ENCODE data around the gene SLC2A10.
A peak's percentile ranks its signal among the peaks of the same experiment; 100 is the strongest.

Gene SLC2A10

DNA sequence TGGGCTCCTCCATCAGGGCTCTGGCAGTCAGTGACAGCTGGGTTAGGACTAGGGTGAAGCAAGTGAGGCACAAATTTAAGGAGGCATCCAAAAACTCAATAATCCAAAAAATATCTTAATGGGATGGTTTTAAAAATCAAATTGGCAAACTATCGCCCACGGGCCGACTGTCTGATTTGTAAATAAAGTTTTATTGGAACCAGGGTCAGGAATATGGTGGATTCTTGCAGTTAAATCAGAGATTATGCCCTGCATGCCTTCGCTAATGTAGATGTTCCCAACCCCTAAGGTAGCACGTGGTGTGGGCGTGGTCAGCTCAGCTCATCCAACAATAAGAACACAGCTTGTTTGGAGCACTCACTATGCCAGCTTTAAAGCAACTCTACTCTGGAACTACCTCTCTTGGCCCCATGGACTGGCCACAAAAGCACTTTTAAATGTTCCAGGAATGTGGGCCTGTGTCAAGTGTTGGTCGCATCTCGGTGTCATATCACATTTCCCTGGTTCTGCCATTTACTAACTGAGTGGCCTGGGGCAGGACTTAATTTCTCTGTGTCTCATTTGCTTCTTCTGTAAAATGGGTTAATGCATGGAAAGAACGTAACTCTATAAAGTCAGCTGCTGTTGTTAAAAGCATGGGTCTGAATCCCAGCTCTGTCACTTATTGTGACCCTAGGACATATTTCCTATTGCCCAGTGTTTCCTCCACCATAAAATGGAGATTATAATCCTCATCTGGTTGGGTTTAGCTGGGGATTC is 27.2 kb upstream of the SLC2A10 start:
- no peak for DNase-seq

GRCh38 chr20:46683011-46683667 is 26.3 kb upstream of the SLC2A10 start:
- DNase-seq, result no peak

- DNase-seq, result no peak
Measured at GRCh38 chr20:46683668-46683938, 25.8 kb upstream of the SLC2A10 start.

GRCh38 chr20:46683939-46684750 is 25.3 kb upstream of the SLC2A10 start:
- DNase-seq, result no peak

- no peak for DNase-seq
Measured at GRCh38 chr20:46688151-46689081, 21.0 kb upstream of the SLC2A10 start.

GRCh38 chr20:46689082-46689753 is 20.2 kb upstream of the SLC2A10 start, which contains the start of gene TP53RK:
Gene TP53RK (minus strand): TSS chr20:46689444. CDS start chr20:46689414, 30 bp downstream.
- peak; percentile 96 for DNase-seq

GRCh38 chr20:46689754-46690085 is 19.7 kb upstream of the SLC2A10 start:
- no peak for DNase-seq

DNA sequence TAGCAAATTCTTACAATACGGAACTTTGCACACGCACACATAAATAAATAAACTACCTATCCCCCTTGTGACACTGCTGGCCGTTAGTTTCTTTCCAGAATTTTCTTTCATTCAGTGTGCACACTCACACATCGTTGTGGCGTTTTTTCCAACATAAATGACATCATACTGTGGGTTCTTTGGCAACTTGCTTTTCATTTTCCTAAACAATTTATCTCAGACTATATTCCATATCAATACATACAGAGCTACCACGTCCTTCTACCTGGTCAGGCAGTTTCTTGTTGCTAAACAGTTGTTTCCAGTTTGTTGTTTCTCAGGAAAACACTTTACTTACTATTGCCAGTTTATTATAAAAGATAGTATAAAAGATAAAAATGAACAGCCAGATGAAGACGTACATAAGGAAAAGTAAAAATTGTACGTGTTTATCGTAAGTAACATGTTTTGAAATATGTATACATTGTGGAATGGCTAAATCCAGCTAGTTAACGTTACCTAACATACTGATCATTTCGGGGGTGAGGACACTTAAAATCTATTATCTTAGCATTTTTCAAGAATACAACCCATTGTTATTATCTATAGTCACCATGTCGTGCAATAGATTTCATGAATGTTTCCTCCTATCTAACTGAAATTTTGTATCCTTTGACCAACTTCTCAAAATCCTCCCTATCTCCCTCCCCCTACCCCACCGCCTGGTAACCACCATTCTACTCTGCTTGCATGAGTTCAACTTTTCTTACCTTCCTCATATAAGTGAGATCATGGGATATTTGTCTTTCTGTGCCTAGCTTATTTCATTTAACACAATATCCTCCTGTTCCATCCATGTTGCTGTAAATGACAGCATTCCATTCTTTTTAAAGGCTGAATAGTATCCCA is 19.0 kb upstream of the SLC2A10 start:
- DNase-seq, result no peak

GRCh38 chr20:46691196-46691595 is 18.3 kb upstream of the SLC2A10 start:
- DNase-seq, result no peak

DNA sequence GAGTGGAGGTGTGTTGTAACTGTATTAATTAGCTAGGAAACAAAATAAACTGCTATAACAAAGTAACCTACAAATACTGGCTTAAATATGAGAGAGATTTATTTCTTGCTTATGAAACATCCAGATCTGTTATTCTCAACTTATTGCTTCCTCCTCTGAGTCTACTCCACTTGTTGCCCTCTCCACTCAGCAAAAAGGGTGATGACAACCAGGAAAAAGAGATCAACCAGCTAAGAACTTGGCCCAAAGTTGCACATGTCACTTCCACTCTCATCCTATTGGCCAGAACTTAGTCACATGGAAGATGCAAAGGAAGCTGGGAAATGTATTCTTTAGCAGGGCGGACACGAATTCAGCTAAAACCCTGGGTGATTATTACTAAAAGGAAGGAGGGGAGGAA is 15.0 kb upstream of the SLC2A10 start:
- no peak for DNase-seq

DNA sequence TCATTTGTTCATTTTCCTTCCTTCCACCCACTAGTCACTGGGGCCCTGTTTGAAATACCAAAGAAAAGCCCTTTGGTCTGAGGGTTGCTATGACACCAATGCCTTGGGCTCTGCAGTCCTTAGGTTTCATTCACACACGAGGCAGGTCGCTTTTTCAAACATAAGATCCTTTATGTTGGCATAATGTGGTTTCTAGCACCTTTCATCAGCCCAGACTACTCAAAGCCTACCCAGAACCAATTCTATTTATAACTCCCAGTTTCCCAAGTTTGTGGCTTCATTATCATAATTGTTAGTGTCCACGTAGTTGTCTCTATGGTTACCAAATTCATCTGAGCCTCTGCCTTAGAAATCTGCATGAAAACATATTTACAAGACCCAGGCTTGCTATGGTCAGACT is 13.6 kb upstream of the SLC2A10 start:
- DNase-seq, result peak; percentile 73

DNA sequence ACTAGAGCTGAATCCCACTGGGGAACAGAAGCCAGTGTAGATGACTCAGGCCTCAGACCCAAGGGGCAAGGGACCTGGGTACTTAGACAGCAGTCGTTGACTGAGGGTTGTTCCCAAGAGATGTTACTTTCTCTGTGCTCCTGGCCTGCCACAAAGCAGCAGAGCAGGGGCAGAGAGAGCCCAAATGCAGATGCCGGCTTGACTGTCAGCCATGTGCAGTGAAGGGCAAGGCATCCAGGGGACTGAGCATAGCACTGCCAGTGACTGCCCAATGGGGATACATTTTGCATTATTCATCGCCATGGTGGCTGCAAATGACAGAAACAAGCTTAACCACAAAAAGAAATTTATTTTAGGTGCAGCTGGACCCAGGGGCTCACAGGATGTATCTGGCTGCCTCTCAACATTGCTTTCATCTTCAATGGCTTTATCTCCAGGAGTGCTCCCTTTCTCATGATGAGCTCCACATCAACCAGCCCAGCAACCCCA is 12.6 kb upstream of the SLC2A10 start:
- no peak for DNase-seq

- DNase-seq, result no peak
Measured at GRCh38 chr20:46698788-46699187, 10.7 kb upstream of the SLC2A10 start.

GRCh38 chr20:46699651-46700359 is 9.6 kb upstream of the SLC2A10 start:
- peak; percentile 54 for DNase-seq

DNA sequence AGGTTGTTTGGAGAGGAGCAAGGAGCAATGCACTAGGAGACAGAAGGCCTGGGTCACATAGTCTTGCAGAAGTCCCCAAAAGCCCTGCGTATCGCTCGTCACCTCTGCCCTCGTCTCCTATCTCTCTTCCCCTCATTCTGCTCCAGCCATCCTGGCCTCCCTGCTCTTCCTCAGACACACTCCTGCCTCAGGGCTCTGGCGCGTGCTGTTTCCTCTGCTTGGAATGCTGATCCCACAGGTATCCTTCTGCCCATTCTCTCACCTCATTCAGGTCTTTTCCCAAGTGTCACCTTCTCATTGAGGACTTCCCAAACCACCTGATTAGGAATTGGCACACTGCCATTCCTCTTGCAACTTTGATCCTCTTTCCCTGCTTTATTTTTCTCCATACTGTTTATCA is 9.0 kb upstream of the SLC2A10 start:
- DNase-seq, result no peak

DNA sequence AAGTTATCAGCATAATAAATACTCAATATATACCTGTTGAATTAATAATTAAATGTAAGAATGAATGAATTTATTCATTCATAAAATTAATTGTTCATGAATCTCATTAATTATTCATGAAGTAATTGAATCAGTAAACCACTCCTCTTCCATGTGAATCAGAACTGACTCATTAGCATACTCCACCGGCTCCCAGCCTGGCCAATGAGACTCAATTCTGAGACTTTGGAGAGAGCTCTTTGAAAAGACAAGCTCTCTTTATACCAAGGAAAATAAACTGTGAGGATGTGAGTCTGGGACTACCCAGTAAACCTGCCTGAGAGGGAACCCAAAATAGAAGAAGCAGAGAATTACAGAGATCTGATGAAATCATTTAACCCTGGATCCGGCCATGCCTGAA is 8.4 kb upstream of the SLC2A10 start:
- no peak for DNase-seq

DNA sequence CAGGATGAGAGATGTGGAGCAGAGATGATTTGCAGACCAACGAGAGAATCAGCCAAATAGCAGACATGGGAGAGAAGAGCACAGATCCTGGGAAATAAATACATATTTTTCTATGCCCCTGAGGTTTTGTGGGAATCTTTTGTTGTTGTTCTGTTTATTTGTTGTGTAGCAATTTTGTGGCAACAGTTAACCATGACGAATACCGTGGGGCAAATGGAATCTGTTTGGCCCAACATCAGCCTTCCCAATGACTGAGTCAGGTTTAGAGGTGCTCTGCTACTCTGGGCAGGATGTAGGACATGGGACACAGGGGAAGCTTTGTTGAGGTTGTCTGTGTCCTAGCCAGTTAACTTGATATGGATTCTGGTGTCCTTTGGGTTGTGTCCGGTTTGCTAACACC is 7.9 kb upstream of the SLC2A10 start:
- DNase-seq, result no peak

- no peak for DNase-seq
Measured at GRCh38 chr20:46701986-46702385, 7.5 kb upstream of the SLC2A10 start.

DNA sequence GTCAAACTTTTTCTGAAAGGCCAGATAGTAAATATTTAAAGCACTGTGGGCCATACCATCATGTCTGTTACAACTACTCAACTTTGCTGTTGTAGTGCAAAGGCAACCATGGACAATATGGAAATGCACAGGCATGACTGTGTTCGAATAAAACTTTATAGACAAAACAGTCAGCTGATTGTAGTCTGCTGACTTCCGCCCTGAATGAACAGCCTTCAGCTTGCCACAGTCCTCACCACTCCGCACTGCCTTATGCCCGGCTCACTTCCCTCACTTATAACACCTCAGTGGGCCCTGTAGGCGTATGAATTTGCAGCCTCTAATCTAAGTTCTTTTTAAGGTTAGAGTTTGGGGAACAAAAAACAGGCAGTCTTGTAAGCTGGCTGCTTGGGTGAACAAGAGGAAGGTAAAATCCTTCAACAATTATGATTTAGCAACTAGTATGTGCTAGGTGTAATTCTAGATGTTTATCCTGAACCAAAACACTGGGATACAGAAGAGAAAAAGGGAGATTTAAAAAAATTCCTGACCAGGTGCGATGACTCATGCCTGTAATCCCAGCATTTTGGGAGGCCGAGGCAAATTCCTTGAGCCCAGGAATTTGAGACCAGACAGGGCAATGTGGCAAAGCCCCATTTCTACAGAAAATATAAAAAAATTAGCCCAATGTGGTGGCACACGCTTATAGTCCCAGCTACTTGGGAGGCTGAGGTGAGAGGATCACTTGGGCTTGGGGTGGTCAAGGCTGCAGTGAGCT is 6.8 kb upstream of the SLC2A10 start:
- DNase-seq, result no peak

DNA sequence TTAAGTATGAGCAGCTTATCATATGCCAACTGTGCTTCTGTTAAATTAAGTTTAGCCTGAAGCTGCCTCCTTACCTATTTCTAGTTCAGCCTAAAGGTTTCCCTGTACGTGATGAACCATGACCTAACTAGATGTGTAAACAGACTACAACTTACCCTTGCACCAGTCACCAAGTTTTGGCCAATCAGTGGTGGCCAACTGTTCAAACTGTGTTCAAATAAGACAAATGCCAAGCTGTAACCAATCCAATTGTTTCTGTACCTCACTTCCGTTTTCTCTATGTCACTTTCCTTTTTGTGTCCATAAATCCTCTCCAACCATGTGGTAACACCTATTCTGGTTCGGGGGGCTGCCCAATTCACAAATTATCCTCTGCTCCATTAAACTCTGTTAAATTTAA is 6.0 kb upstream of the SLC2A10 start:
- DNase-seq, result peak; percentile 46
